Measurements from ENCODE around the gene GRIK3. TPM values are rescaled to one million over a fixed set of nuclear protein-coding genes. Genes with fewer than 3 reads are reported as not detected.
A peak's percentile ranks its signal among the peaks of the same experiment; 100 is the strongest.

Gene GRIK3
- total and polyA plus RNA-seq, 12 donors, result 0.09 to 3.1 (median 0.69) TPM

GRCh38 chr1:36924282-36924811 lies 110.0 kb downstream of the GRIK3 start:
- intact Hi-C loops (cut with DNase I), result no loop called here
- no peak overlapping the region for H3K4me3 ChIP-seq
- no peaks in the 10 kb centered on the region for H3K9me3 ChIP-seq (replicated peaks in 1 of 3)
- no peaks in the 10 kb centered on the region for H3K36me3 ChIP-seq (replicated peaks in 1 of 2)
- no peak for TF ChIP-seq POLR2A (IDR thresholded peaks at IDR 0.05)
- H3K4me1 ChIP-seq (replicated peaks in 1 of 2), result no peaks in the 10 kb centered on the region
- WGBS, 4 donors, result 4 to 11% (median 9%) methylated on average over 9 to 14 of the region's 14 CpGs
- H3K27ac ChIP-seq, result no peak overlapping the region
- H3K27me3 ChIP-seq, result no peaks in the 10 kb centered on the region
- DNase-seq, result peak; percentile 44 to 70 (median 58)

GRCh38 chr1:36922593-36923426 lies 111.5 kb downstream of the GRIK3 start:
- TF ChIP-seq POLR2A (IDR thresholded peaks at IDR 0.05) (no peak), CTCF (IDR thresholded peaks at IDR 0.05) (no peak)
- Histone ChIP-seq H3K4me3 (no peak overlapping the region), H3K27ac (no peak overlapping the region), H3K4me1 (replicated peaks in 1 of 2) (no peaks in the 10 kb centered on the region), H3K9me3 (replicated peaks in 1 of 3) (no peaks in the 10 kb centered on the region), H3K27me3 (no peaks in the 10 kb centered on the region), H3K36me3 (replicated peaks in 1 of 2) (no peaks in the 10 kb centered on the region)
- DNase-seq, result peak in 1 of 7 donors; percentile 29
- WGBS, 4 donors, result 44 to 56% (median 50%) methylated on average over 10 to 11 of the region's 11 CpGs
- intact Hi-C loops (cut with DNase I), result no loop called here

GRCh38 chr1:36922071-36922470 lies 112.2 kb downstream of the GRIK3 start:
- DNase-seq, result peak in 1 of 7 donors; percentile 7
- Histone ChIP-seq H3K9me3 (replicated peaks in 1 of 3) (no peaks in the 10 kb centered on the region), H3K27ac (no peak overlapping the region), H3K36me3 (replicated peaks in 1 of 2) (no peaks in the 10 kb centered on the region), H3K27me3 (no peaks in the 10 kb centered on the region), H3K4me3 (no peak overlapping the region), H3K4me1 (replicated peaks in 1 of 2) (no peaks in the 10 kb centered on the region)
- intact Hi-C loops (cut with DNase I), result no loop called here
- 36 to 71% (median 45%) methylated on average over 3 to 5 of the region's 5 CpGs for WGBS, 4 donors
- TF ChIP-seq CTCF (IDR thresholded peaks at IDR 0.05), result no peak

- Histone ChIP-seq H3K27me3 (no peaks in the 10 kb centered on the region), H3K9me3 (replicated peaks in 1 of 3) (no peaks in the 10 kb centered on the region), H3K27ac (no peak overlapping the region), H3K4me1 (replicated peaks in 1 of 2) (no peaks in the 10 kb centered on the region), H3K4me3 (no peak overlapping the region), H3K36me3 (replicated peaks in 1 of 2) (no peaks in the 10 kb centered on the region)
- DNase-seq, result peak in 1 of 7 donors; percentile 17
- no peak for TF ChIP-seq CTCF (IDR thresholded peaks at IDR 0.05)
- no peak for TF ChIP-seq POLR2A (IDR thresholded peaks at IDR 0.05)
- WGBS, 4 donors, result 75 to 79% (median 76%) methylated on average over 6 of the region's 6 CpGs
- intact Hi-C loops (cut with DNase I), result no loop called here
Observed at GRCh38 chr1:36920801-36921405, 113.4 kb downstream of the GRIK3 start.
